Inferior parietal cortex (tissue), 1 donor: Measurements from ENCODE around the gene ZGLP1.
A peak's percentile ranks its signal among the peaks of the same experiment; 100 is the strongest.
"Not testable (repeated sequence)": the region's sequence is repeated elsewhere in the genome, so short reads cannot be mapped to it uniquely, and the experiment has no call there.

ENCODE experiments used
- DNase-seq: peaks from one replicate; pipeline ENCODE4 v3.0.0-alpha.2; 2016; ENCODE audit errors: extremely low spot score

Gene ZGLP1

GRCh38 chr19:10309423-10309822 lies at the start of gene ZGLP1:
Gene ZGLP1 (minus strand): TSS chr19:10309815.
- no peak for DNase-seq

- no peak for DNase-seq
These were observed 46.8 kb upstream of the ZGLP1 start for GRCh38 chr19:10356431-10356830.

GRCh38 chr19:10353793-10354391 lies 44.3 kb upstream of the ZGLP1 start:
- DNase-seq: no peak

- no peak for DNase-seq
These were observed 43.4 kb upstream of the ZGLP1 start for GRCh38 chr19:10352764-10353671.

- DNase-seq: peak; percentile 13
These were observed 36.9 kb upstream of the ZGLP1 start for GRCh38 chr19:10346509-10346908.

- DNase-seq: peak; percentile 24
These were observed 35.2 kb upstream of the ZGLP1 start for GRCh38 chr19:10344780-10345179.

- no peak for DNase-seq
These were observed 33.9 kb upstream of the ZGLP1 start for GRCh38 chr19:10343495-10343894.

GRCh38 chr19:10339977-10340376 lies 30.4 kb upstream of the ZGLP1 start:
- no peak for DNase-seq

GRCh38 chr19:10339380-10339960 lies 29.9 kb upstream of the ZGLP1 start, which contains the start of gene ICAM3:
Gene ICAM3 (minus strand): TSS chr19:10339624. CDS start chr19:10339614, 10 bp downstream.
- DNase-seq: no peak

GRCh38 chr19:10338940-10339339 lies 29.3 kb upstream of the ZGLP1 start:
- no peak for DNase-seq

GRCh38 chr19:10336725-10337124 lies 27.1 kb upstream of the ZGLP1 start:
- DNase-seq: not testable (repeated sequence)

GRCh38 chr19:10335352-10335985 lies 25.9 kb upstream of the ZGLP1 start:
- no peak for DNase-seq

- DNase-seq: peak; percentile 63
These were observed 25.2 kb upstream of the ZGLP1 start for GRCh38 chr19:10334588-10335351.

GRCh38 chr19:10333758-10334587 lies 24.4 kb upstream of the ZGLP1 start:
- no peak for DNase-seq

GRCh38 chr19:10332965-10333757 lies 23.5 kb upstream of the ZGLP1 start, which contains the start of gene RAVER1:
Gene RAVER1 (minus strand): TSS chr19:10333529. CDS start chr19:10333507, 22 bp downstream.
- peak; percentile 95 for DNase-seq

- no peak for DNase-seq
These were observed 22.7 kb upstream of the ZGLP1 start for GRCh38 chr19:10332158-10332964.

GRCh38 chr19:10329555-10329954 lies 19.9 kb upstream of the ZGLP1 start:
- DNase-seq: no peak

- no peak for DNase-seq
These were observed 19.2 kb upstream of the ZGLP1 start for GRCh38 chr19:10328558-10329429.
